ENCODE data around the gene POGZ.

DNA sequence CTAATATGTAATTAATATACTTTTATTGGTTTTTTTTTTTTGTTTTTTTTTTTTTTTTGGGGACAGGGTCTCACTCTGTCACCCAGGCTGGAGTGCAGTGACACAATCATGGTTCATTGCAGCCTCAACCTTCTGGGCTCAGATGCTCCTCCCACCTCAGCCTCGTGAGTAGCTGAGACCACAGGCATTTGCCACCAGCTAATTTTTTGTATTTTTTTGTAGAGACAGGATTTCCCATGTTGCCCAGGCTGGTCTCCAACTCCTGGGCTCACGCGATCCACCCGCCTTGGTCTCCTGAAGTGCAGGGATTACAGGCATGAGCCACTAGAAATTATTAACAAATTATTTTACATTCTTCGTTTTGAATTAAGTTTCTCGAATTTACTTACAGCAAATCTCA is 16.8 kb upstream of the POGZ start:
- TF ChIP-seq, protein P1, sequence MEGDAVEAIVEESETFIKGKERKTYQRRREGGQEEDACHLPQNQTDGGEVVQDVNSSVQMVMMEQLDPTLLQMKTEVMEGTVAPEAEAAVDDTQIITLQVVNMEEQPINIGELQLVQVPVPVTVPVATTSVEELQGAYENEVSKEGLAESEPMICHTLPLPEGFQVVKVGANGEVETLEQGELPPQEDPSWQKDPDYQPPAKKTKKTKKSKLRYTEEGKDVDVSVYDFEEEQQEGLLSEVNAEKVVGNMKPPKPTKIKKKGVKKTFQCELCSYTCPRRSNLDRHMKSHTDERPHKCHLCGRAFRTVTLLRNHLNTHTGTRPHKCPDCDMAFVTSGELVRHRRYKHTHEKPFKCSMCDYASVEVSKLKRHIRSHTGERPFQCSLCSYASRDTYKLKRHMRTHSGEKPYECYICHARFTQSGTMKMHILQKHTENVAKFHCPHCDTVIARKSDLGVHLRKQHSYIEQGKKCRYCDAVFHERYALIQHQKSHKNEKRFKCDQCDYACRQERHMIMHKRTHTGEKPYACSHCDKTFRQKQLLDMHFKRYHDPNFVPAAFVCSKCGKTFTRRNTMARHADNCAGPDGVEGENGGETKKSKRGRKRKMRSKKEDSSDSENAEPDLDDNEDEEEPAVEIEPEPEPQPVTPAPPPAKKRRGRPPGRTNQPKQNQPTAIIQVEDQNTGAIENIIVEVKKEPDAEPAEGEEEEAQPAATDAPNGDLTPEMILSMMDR (IDR thresholded peaks at IDR 0.05): no peak
- TF ChIP-seq POLR2A (IDR thresholded peaks at IDR 0.05): no peak
